ENCODE data around the gene ATG3. TPM values are rescaled to one million over a fixed set of nuclear protein-coding genes. Genes with fewer than 3 reads are reported as not detected.
"Not testable (repeated sequence)": the region's sequence is repeated elsewhere in the genome, so short reads cannot be mapped to it uniquely, and the experiment has no call there.

Gene ATG3
- total RNA-seq, 1 donor from 2014 or later, result 73.3 TPM

GRCh38 chr3:112497897-112498548, 63.7 kb downstream of the ATG3 start:
- Histone ChIP-seq H3K27me3 (no peaks in the 10 kb centered on the region), H3K4me1 (no peaks in the 10 kb centered on the region), H3K4me3 (no peak overlapping the region), H3K9me3 (no peaks in the 10 kb centered on the region), H3K27ac (no peak overlapping the region), H3K36me3 (no peaks in the 10 kb centered on the region)
- no peak for TF ChIP-seq CTCF (IDR thresholded peaks at IDR 0.05)
- DNase-seq (ENCODE audit: low spot score in 2 of 2), result no peak
- intact Hi-C loops (cut with DNase I), result no loop called here

GRCh38 chr3:112496366-112497067, 65.2 kb downstream of the ATG3 start:
- no peak for TF ChIP-seq CTCF (IDR thresholded peaks at IDR 0.05)

GRCh38 chr3:112494448-112494767, 67.4 kb downstream of the ATG3 start:
- DNase-seq (ENCODE audit: low spot score in 2 of 2), result not testable (repeated sequence)

More at GRCh38 chr3:112496366-112497067, 65.2 kb downstream of the ATG3 start:
- Histone ChIP-seq H3K27me3 (no peaks in the 10 kb centered on the region), H3K27ac (no peak overlapping the region), H3K4me1 (no peaks in the 10 kb centered on the region), H3K4me3 (no peak overlapping the region), H3K36me3 (no peaks in the 10 kb centered on the region), H3K9me3 (no peaks in the 10 kb centered on the region)
- no peak for DNase-seq (ENCODE audit: low spot score in 2 of 2)
- intact Hi-C loops (cut with DNase I), result no loop called here

GRCh38 chr3:112492124-112492523, 69.6 kb downstream of the ATG3 start:
- TF ChIP-seq CTCF (IDR thresholded peaks at IDR 0.05), result no peak
- Histone ChIP-seq H3K4me1 (no peaks in the 10 kb centered on the region), H3K9me3 (no peaks in the 10 kb centered on the region), H3K4me3 (no peak overlapping the region), H3K27me3 (no peaks in the 10 kb centered on the region), H3K27ac (no peak overlapping the region), H3K36me3 (no peaks in the 10 kb centered on the region)
- DNase-seq (ENCODE audit: low spot score in 2 of 2), result no peak
- intact Hi-C loops (cut with DNase I), result no loop called here

More at GRCh38 chr3:112494448-112494767, 67.4 kb downstream of the ATG3 start:
- intact Hi-C loops (cut with DNase I); H3K36me3 ChIP-seq; H3K4me1 ChIP-seq; H3K27me3 ChIP-seq; H3K27ac ChIP-seq; H3K4me3 ChIP-seq; H3K9me3 ChIP-seq: not testable (repeated sequence)

- H3K4me1 ChIP-seq, result no peaks in the 10 kb centered on the region
- no peak for TF ChIP-seq CTCF (IDR thresholded peaks at IDR 0.05)
- intact Hi-C loops (cut with DNase I), result no loop called here
- DNase-seq (ENCODE audit: low spot score in 2 of 2), result no peak
- H3K27ac ChIP-seq, result no peak overlapping the region
- no peaks in the 10 kb centered on the region for H3K9me3 ChIP-seq
- no peaks in the 10 kb centered on the region for H3K36me3 ChIP-seq
- H3K4me3 ChIP-seq, result no peak overlapping the region
- no peaks in the 10 kb centered on the region for H3K27me3 ChIP-seq
Measured at GRCh38 chr3:112491373-112491772, 70.4 kb downstream of the ATG3 start.

- no peaks in the 10 kb centered on the region for H3K36me3 ChIP-seq
- TF ChIP-seq CTCF (IDR thresholded peaks at IDR 0.05), result no peak
- intact Hi-C loops (cut with DNase I), result no loop called here
Measured at GRCh38 chr3:112489674-112490479, 71.9 kb downstream of the ATG3 start.

More at GRCh38 chr3:112489674-112490479, 71.9 kb downstream of the ATG3 start:
- DNase-seq (ENCODE audit: low spot score in 2 of 2), result no peak
- H3K27me3 ChIP-seq, result no peaks in the 10 kb centered on the region
- no peak overlapping the region for H3K27ac ChIP-seq
- H3K9me3 ChIP-seq, result no peaks in the 10 kb centered on the region
- no peaks in the 10 kb centered on the region for H3K4me1 ChIP-seq
- H3K4me3 ChIP-seq, result no peak overlapping the region

Data from ascending aorta (tissue), 2 donors.